Trophoblast cell (in vitro differentiated cells and primary cell): Measurements from ENCODE around the gene SNTN.

Experiments
- DNase-seq, 2 donors: peaks; one replicate each; pipeline ENCODE4 v3.0.0-alpha.2; 2016
- H2AFZ ChIP-seq: 2 replicates; pipeline ENCODE4 v1.6.1; 2013; ENCODE audit warnings: low read length, moderate library complexity, mild to moderate bottlenecking; ENCODE audit not compliant: insufficient read depth, poor library complexity
- H2AK5ac ChIP-seq: 2 replicates; pipeline ENCODE4 v1.6.1; 2013; ENCODE audit warnings: mild to moderate bottlenecking, low read length
- H2BK120ac ChIP-seq: 2 replicates; pipeline ENCODE4 v1.6.1; 2013; ENCODE audit warnings: low read length, mild to moderate bottlenecking, moderate library complexity; ENCODE audit not compliant: insufficient read depth, poor library complexity
- H2BK12ac ChIP-seq: 2 replicates; pipeline ENCODE4 v1.6.1; 2013; ENCODE audit warnings: mild to moderate bottlenecking, low read length, moderate library complexity
- H2BK5ac ChIP-seq: 2 replicates; pipeline ENCODE4 v1.6.1; 2013; ENCODE audit warnings: low read length, low read depth, moderate library complexity, mild to moderate bottlenecking; ENCODE audit not compliant: poor library complexity
- H3K14ac ChIP-seq: 2 replicates; pipeline ENCODE4 v1.6.1; 2013; ENCODE audit warnings: mild to moderate bottlenecking, low read length
- H3K18ac ChIP-seq: 2 replicates; pipeline ENCODE4 v1.6.1; 2013; ENCODE audit warnings: mild to moderate bottlenecking, low read length
- H3K23ac ChIP-seq: 2 replicates; pipeline ENCODE4 v1.6.1; 2013; ENCODE audit warnings: low read length
- H3K27ac ChIP-seq: 2 replicates; pipeline ENCODE4 v1.5.1; 2013; ENCODE audit warnings: low read depth, mild to moderate bottlenecking, inconsistent platforms, low read length, moderate library complexity
- H3K27me3 ChIP-seq: 2 replicates; pipeline ENCODE4 v1.6.1; 2013; ENCODE audit warnings: inconsistent platforms, mild to moderate bottlenecking, low read length, moderate library complexity; ENCODE audit not compliant: insufficient read depth
- H3K36me3 ChIP-seq, 2 experiments: 1 replicate in 1 of 2; 2 replicates in 1 of 2; pipeline ENCODE4 v1.6.1; 2013; ENCODE audit warnings: low read length in 2 of 2, mild to moderate bottlenecking in 2 of 2, moderate library complexity in 1 of 2; ENCODE audit not compliant: insufficient read depth in 2 of 2, control insufficient read depth in 1 of 2
- H3K4ac ChIP-seq: 2 replicates; pipeline ENCODE4 v1.6.1; 2013; ENCODE audit warnings: low read depth, mild to moderate bottlenecking, low read length, moderate library complexity
- H3K4me1 ChIP-seq, 2 experiments: 1 replicate in 1 of 2; 2 replicates in 1 of 2; pipeline ENCODE4 v1.6.1; 2013; ENCODE audit warnings: low read length in 2 of 2, mild to moderate bottlenecking in 2 of 2, moderate library complexity in 1 of 2; ENCODE audit not compliant: insufficient read depth in 2 of 2, control insufficient read depth in 1 of 2
- H3K4me2 ChIP-seq: 2 replicates; pipeline ENCODE4 v1.6.1; 2013; ENCODE audit warnings: inconsistent platforms, mild to moderate bottlenecking, low read length, moderate library complexity
- H3K4me3 ChIP-seq: 2 replicates; pipeline ENCODE4 v1.5.1; 2013; ENCODE audit warnings: mild to moderate bottlenecking, low read depth, low read length, inconsistent platforms
- H3K79me1 ChIP-seq: one replicate; pipeline ENCODE4 v1.6.1; 2013; ENCODE audit warnings: low read length
- H3K79me2 ChIP-seq: 2 replicates; pipeline ENCODE4 v1.6.1; 2013; ENCODE audit warnings: low read length, mild to moderate bottlenecking; ENCODE audit not compliant: control insufficient read depth, insufficient read depth, poor library complexity
- H3K9ac ChIP-seq: 2 replicates; pipeline ENCODE4 v1.6.1; 2013; ENCODE audit warnings: mild to moderate bottlenecking, low read length
- H3K9me3 ChIP-seq: 2 replicates; pipeline ENCODE4 v1.6.1; 2013; ENCODE audit warnings: low read depth, mild to moderate bottlenecking, control low read depth, inconsistent platforms, low read length; ENCODE audit not compliant: insufficient read depth
- H4K12ac ChIP-seq: 2 replicates; pipeline ENCODE4 v1.6.1; 2013; ENCODE audit warnings: low read depth, mild to moderate bottlenecking, low read length, moderate library complexity
- H4K8ac ChIP-seq: 2 replicates; pipeline ENCODE4 v1.6.1; 2013; ENCODE audit warnings: low read depth, mild to moderate bottlenecking, low read length, moderate library complexity
- H4K91ac ChIP-seq: one replicate; pipeline ENCODE4 v1.6.1; 2013; ENCODE audit warnings: low read depth, mild to moderate bottlenecking, low read length, moderate library complexity
- WGBS: extraction: QIAGEN DNeasy Blood & Tissue Kit; methylation state at CpG from one replicate; pipeline ENCODE4 v1.1.7; 2013; ENCODE audit warnings: missing lambda C conversion rate; ENCODE audit not compliant: insufficient read length, insufficient coverage; ENCODE audit errors: extremely low coverage; 5-methylcytosine and 5-hydroxymethylcytosine counted together

SNTN gene

GRCh38 chr3:63611382-63611781 lies 41.1 kb upstream of the SNTN start:
- no peaks in the 10 kb centered on the region for H3K27me3 ChIP-seq
- H3K27ac ChIP-seq: no peak overlapping the region
- no peak overlapping the region for H3K18ac ChIP-seq
- no peak overlapping the region for H3K4me2 ChIP-seq
- no peak overlapping the region for H2AK5ac ChIP-seq
- no peak overlapping the region for H3K23ac ChIP-seq
- H4K8ac ChIP-seq: no peak overlapping the region
- no peak overlapping the region for H2BK120ac ChIP-seq
- H4K12ac ChIP-seq: no peak overlapping the region
- H2BK5ac ChIP-seq: no peak overlapping the region
- H3K79me2 ChIP-seq: no peaks in the 10 kb centered on the region
- no peak overlapping the region for H3K9ac ChIP-seq
- no peak overlapping the region for H2AFZ ChIP-seq
- no peak overlapping the region for H2BK12ac ChIP-seq
- no peak overlapping the region for H3K4ac ChIP-seq
- WGBS: no CpG with 5 or more reads among the region's 1 CpG
- no peak overlapping the region for H4K91ac ChIP-seq
- H3K4me3 ChIP-seq: no peak overlapping the region
- H3K79me1 ChIP-seq: no peaks in the 10 kb centered on the region
- no peaks in the 10 kb centered on the region for H3K9me3 ChIP-seq
- H3K36me3 ChIP-seq: no peaks in the 10 kb centered on the region
- no peak for DNase-seq
- no peaks in the 10 kb centered on the region for H3K4me1 ChIP-seq
- no peak overlapping the region for H3K14ac ChIP-seq

GRCh38 chr3:63613561-63613960 lies 38.9 kb upstream of the SNTN start:
- no peaks in the 10 kb centered on the region for H3K9me3 ChIP-seq
- H4K8ac ChIP-seq: no peak overlapping the region
- H3K4me1 ChIP-seq: no peaks in the 10 kb centered on the region
- no peaks in the 10 kb centered on the region for H3K27me3 ChIP-seq
- H3K4me3 ChIP-seq: no peak overlapping the region
- H3K23ac ChIP-seq: no peak overlapping the region
- H3K18ac ChIP-seq: no peak overlapping the region
- H4K12ac ChIP-seq: no peak overlapping the region
- no peak overlapping the region for H2BK120ac ChIP-seq
- no peak overlapping the region for H2AK5ac ChIP-seq
- WGBS: no CpG with 5 or more reads among the region's 1 CpG
- H3K36me3 ChIP-seq: no peaks in the 10 kb centered on the region
- no peak overlapping the region for H3K27ac ChIP-seq
- peak; percentile 31 to 87 for DNase-seq
- no peak overlapping the region for H2BK12ac ChIP-seq
- no peak overlapping the region for H3K4me2 ChIP-seq
- no peak overlapping the region for H3K9ac ChIP-seq
- H2AFZ ChIP-seq: no peak overlapping the region
- H2BK5ac ChIP-seq: no peak overlapping the region
- no peaks in the 10 kb centered on the region for H3K79me1 ChIP-seq
- no peak overlapping the region for H3K4ac ChIP-seq
- no peak overlapping the region for H4K91ac ChIP-seq
- no peak overlapping the region for H3K14ac ChIP-seq
- no peaks in the 10 kb centered on the region for H3K79me2 ChIP-seq

- no peak overlapping the region for H2AFZ ChIP-seq
- no peaks in the 10 kb centered on the region for H3K36me3 ChIP-seq
- H3K9ac ChIP-seq: no peak overlapping the region
- H3K4ac ChIP-seq: no peak overlapping the region
- no peak overlapping the region for H3K14ac ChIP-seq
- no peaks in the 10 kb centered on the region for H3K9me3 ChIP-seq
- no peaks in the 10 kb centered on the region for H3K27me3 ChIP-seq
- no peaks in the 10 kb centered on the region for H3K79me1 ChIP-seq
- H4K12ac ChIP-seq: no peak overlapping the region
- H2BK120ac ChIP-seq: no peak overlapping the region
- H4K91ac ChIP-seq: no peak overlapping the region
- no peak overlapping the region for H3K4me2 ChIP-seq
- no peaks in the 10 kb centered on the region for H3K79me2 ChIP-seq
- H3K27ac ChIP-seq: no peak overlapping the region
- no peak overlapping the region for H2AK5ac ChIP-seq
- H3K4me1 ChIP-seq: no peaks in the 10 kb centered on the region
- H3K4me3 ChIP-seq: no peak overlapping the region
- H2BK5ac ChIP-seq: no peak overlapping the region
- no peak overlapping the region for H2BK12ac ChIP-seq
- no peak overlapping the region for H3K23ac ChIP-seq
- H4K8ac ChIP-seq: no peak overlapping the region
- no CpG with 5 or more reads among the region's 4 CpGs for WGBS
- H3K18ac ChIP-seq: no peak overlapping the region
- no peak for DNase-seq
Measured at GRCh38 chr3:63617391-63617790, 35.1 kb upstream of the SNTN start.

- H2BK5ac ChIP-seq: no peak overlapping the region
- H3K23ac ChIP-seq: no peak overlapping the region
- no peaks in the 10 kb centered on the region for H3K4me1 ChIP-seq
- H2BK120ac ChIP-seq: no peak overlapping the region
- DNase-seq: no peak
- no peak overlapping the region for H3K18ac ChIP-seq
- no peaks in the 10 kb centered on the region for H3K27me3 ChIP-seq
- no peak overlapping the region for H2AK5ac ChIP-seq
- no peak overlapping the region for H3K27ac ChIP-seq
- H4K8ac ChIP-seq: no peak overlapping the region
- no peaks in the 10 kb centered on the region for H3K9me3 ChIP-seq
- no CpG with 5 or more reads among the region's 8 CpGs for WGBS
- H3K14ac ChIP-seq: no peak overlapping the region
- H2BK12ac ChIP-seq: no peak overlapping the region
- no peak overlapping the region for H3K4me3 ChIP-seq
- H3K79me2 ChIP-seq: no peaks in the 10 kb centered on the region
- H3K4me2 ChIP-seq: no peak overlapping the region
- H4K12ac ChIP-seq: no peak overlapping the region
- H3K79me1 ChIP-seq: no peaks in the 10 kb centered on the region
- H3K36me3 ChIP-seq: no peaks in the 10 kb centered on the region
- no peak overlapping the region for H3K9ac ChIP-seq
- no peak overlapping the region for H3K4ac ChIP-seq
- no peak overlapping the region for H2AFZ ChIP-seq
- no peak overlapping the region for H4K91ac ChIP-seq
Measured at GRCh38 chr3:63624941-63625560, 27.4 kb upstream of the SNTN start.
